Adipose tissue (tissue), 3 donors: ENCODE results near the gene GSC2. TPM values are rescaled to one million over a fixed set of nuclear protein-coding genes. Genes with fewer than 3 reads are reported as not detected.

Experiments used
- H3K27ac ChIP-seq: one replicate; pipeline ENCODE4 v1.5.1; 2013; ENCODE audit warnings: low read depth, low read length
- WGBS, 3 donors: extraction: QIAGEN DNeasy Blood & Tissue Kit; methylation state at CpG; one replicate each; pipeline ENCODE4 v1.1.7; 2013; 5-methylcytosine and 5-hydroxymethylcytosine counted together
- polyA plus RNA-seq, 3 donors: library from polyadenylated mRNA; stranded (reverse); fragments of 200-250 nt; gene quantifications; one replicate each; pipeline ENCODE4 v1.2.3, GENCODE V29; 2013
- donor health status: healthy with polysubstance abuse.
- donor health status: Bipolar disorder and iron deficiency.
- donor health status: healthy.

GSC2 gene
- polyA plus RNA-seq, 3 donors: not detected

DNA sequence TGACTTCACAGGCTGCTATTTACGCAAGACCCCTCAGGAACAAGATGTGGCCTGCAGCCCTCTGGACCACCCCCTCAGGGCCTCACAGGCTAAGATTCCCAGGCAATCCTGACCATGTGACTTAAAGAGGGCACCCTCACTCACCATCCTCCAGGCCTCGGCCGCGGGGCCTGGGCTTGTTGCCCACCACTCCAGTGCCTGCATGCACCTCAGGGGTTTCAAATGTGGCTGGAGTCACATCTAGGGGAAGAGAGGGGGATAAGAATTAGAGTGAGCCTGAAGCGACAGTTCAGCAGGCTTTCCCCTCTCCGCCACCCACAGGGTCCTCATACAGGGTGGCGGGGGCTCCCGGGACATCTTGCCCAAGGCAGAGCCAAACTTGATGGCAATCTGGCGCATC is 7.7 kb downstream of the GSC2 start:
- WGBS, 3 donors: 95 to 97% (median 96%) methylated on average over 9 of the region's 9 CpGs
- H3K27ac ChIP-seq: no peak overlapping the region

DNA sequence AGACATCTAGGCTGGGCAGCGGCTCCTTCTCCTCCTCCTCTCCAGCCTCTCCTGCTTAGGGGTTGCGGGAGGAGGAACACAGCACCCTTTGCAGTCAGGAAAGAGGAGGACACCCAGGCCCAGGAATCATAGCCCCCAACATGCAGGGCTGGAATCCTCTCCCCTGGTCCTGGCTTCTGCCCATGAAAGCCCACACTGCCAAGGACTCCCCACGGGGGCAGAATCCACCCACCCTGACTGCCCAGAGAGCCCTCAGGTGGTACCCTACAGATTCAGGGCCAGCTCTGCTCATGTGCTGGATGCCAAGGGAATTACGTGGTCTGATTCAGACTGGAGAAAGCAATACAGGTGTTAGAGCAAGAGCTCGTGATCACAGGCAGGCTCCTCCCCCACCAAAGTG is 10.1 kb downstream of the GSC2 start:
- 85 to 91% (median 88%) methylated on average over 5 of the region's 5 CpGs for WGBS, 3 donors
- no peak overlapping the region for H3K27ac ChIP-seq

DNA sequence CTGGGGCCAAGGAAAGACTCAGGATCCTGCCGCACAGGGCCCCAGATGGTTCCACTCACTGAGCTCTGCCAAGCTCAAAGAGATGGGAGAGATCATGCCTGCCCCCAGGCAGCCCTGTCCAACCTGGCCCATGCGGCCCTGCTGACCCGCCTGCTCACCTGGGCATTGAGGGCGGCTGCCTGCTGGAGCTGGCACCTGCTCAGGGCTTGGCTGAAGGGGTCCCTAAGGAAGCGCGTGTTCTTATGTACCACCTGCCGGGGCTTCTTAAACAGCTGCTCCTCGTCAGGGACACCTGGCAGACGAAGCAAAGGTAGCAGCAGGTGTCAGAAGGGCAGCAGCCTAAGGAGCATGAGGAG is 11.1 kb downstream of the GSC2 start:
- 92 to 94% (median 92%) methylated on average over 9 of the region's 9 CpGs for whole genome bisulfite sequencing, 3 donors

DNA sequence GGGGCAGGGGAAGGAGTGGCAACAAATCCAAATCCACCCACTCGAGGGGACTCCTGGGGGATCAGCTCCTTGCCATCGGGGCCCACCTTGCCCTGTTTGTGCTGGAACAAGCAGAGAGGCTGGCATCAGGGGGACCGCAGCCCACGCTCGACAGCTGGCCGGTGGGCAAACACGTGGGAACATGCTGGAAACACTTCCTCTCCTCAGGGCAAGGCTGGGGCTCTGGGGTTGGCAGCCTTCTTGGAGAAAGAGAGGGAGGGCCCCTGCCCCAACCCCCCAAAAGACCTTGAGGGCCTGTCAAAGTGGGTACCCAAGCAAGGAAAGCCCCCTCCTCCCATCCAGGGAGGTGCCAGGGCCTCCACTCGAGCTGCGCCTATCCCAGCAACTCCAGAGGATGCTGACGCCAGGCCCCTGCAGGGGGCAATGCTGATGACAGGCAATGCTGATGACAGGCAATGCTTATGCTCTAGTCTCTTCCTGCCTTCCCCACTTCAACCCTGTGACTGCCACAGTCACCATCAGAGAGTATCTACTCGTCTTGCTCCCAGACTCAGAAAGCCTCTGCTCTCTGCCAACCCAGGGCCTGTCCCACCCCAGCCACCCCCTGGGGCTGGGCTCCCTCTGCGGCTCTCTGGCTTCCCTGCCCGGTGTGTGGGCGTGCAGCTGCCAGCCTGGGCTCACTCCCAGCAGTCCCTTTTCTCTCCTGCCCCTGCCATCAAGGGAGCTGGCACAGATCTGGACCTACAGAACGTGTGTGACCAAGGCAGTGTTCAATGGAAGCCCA is 11.7 kb downstream of the GSC2 start:
- no peak overlapping the region for H3K27ac ChIP-seq
- WGBS, 3 donors: 89 to 91% (median 91%) methylated on average over 15 of the region's 15 CpGs

More for the DNA sequence above, 11.1 kb downstream of the GSC2 start:
- H3K27ac ChIP-seq: no peak overlapping the region

DNA sequence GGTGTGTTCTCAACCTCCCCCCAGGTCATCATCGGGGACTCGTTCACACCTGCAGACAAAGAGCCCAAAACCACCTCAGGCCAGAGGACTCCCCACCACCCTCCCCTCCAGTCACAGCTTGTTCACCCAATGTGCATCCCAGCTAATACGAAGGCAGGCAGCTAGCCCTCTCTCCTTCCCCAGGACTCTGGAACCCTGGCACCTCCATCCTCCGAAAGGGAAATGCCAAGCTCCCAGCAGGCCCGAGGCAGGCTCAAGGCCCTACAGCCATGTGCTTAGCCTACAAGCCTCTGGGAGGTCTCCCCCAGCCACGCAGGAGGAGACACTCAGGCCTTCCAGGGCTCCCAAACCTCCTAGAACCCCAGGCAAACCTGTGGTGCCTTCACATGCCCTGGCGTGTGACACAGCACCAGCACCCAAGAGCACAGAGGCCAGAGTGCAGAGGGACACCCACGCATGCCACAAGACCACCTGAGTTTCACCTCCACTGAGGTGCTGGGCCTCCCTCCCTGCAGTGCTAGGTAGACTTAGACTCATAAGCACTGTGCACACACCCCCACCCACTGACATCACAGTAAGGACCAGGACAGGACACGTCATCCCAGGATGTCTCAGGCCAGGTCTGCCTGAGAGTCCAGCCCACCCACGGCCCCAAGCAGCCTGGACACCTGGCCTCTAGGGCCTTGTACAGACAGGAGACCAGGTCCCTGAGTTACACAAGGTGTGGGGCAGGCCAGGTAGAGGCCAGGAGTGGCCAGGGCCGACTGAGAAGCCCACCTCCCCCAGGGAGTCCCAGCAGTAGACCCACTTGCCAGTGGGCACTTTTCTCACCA is 12.5 kb downstream of the GSC2 start:
- 89 to 91% (median 90%) methylated on average over 11 of the region's 11 CpGs for WGBS, 3 donors

DNA sequence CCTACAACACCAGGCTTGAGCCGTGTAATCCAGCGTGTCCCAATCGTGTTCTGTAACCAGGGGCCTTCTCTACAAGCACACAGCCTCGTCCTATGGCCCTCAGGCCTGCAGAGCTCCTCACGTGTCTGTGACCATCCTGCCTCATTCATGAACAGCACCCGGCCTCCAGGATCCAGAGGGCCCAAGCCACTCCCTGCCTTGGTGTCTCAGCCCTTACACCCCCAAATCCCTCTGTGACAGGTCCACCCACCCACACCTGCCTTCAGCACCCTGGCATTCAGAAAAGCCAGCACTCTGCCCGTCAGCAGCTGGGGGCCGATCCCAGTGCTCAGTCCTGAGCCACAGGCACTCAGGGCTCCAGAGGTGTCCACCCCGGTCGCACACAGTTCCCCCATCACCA is 13.2 kb downstream of the GSC2 start:
- 92 to 97% (median 94%) methylated on average over 10 of the region's 10 CpGs for WGBS, 3 donors
- no peak overlapping the region for H3K27ac ChIP-seq

More for the DNA sequence above, 12.5 kb downstream of the GSC2 start:
- H3K27ac ChIP-seq: no peak overlapping the region

DNA sequence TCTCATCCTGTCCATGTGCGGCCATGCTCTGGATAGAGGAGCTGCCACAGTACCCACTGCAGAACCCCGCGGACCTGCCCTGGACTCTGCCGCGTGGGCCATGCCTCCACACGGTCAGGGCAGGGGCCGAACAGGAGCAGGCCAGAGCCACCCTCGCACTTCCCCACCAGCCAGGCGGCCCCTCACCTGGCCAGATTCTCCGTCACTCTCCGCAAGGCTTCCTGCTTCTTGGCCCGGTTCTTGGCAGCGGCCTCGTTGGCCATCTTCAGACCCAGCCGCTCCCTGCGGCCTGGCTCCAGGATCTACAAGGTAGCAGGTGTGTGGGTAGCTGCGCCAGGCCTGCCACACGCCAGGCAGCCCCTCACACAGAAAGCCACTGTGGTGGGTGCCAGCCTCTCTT is 15.2 kb downstream of the GSC2 start:
- WGBS, 3 donors: 88 to 95% (median 92%) methylated on average over 18 of the region's 18 CpGs

DNA sequence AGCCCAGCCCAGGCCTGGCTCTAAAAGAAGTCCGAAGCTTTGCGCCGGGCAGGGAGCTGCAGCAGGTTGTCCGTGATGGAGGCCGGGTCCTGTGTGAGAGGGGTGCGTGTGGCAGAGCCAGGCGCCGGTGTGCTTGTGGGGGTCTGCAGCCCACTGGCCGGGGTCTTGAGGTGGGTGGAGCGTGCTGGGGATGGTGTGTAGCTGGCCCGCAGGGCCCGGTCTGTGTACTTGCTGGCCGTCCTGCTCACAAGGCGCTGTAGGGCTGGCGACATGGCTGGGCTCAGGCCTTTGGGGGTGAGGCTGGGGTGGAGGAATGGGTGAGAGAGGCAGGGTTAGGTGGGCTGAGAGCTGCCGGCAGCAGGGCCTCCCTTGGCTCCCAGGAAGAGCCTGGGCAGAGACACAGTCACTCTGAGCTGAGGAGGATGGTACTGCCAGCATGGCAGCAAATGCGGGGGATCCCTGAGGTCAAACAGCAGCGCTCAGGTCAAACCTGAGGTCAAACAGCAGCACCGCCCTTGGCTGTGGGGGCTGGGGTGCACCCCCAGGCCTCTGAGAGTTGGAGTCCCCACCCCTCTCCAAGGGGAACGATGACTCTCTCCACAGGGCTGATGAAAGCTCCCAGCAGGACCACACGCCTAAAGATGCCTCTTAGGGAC is 15.8 kb downstream of the GSC2 start:
- H3K27ac ChIP-seq: no peak overlapping the region
- 92 to 95% (median 93%) methylated on average over 21 of the region's 21 CpGs for WGBS, 3 donors

More for the DNA sequence above, 15.2 kb downstream of the GSC2 start:
- H3K27ac ChIP-seq: no peak overlapping the region

DNA sequence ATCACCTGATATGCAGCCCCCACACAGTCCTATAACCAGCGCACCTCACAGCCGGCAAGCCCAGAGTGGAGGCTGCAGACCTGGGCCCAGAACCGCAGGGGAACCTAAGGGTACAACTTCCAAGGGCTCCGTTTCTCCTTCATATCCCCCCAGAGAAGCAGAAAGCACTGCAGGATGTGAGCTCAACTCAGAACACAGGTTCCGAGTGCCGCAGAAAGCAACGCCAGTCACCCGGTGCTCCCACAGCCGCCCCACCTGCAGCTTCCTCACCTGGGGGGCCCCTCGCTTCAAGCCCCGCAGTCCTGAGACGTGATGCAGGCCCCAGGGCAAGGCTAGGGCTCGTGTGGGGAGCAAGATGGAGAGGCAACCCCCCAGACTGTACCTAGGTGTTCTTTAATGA is 16.5 kb downstream of the GSC2 start:
- WGBS, 3 donors: 93 to 94% (median 94%) methylated on average over 13 of the region's 13 CpGs
- no peak overlapping the region for H3K27ac ChIP-seq

DNA sequence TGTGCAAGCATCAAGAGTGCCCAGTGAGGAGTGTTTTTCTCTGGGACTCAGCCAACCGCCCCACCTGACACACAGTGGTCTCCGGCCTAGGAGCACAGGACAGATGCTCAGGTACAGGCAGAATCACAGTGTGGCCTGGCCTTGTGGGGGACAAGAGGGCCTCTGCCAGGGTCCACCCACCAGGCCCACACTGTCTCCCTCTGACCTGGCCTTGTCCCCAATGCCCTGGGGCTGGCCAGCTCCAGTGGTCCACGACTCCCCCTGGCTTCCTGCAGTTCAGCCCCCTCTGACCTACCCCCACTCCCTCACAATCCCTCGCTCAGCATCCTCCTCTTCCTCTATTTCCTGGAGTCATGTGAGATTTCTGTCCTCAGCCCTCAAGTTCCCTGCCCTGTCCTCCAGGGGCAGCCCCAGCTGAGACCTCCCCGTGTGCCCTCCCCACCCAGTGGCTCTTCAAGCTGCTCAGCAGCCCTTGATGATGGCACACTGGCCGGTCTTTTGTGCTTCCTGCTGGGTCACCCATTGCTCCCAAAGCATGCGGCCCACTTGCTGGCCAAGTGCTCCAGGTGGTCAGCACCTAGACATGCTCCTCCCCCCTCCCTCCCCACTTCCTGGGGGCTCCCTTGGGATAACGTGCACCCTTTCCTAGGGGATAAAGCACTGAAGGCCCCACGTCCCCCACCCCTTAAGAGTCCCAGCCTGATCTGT is 17.2 kb downstream of the GSC2 start:
- 85 to 90% (median 85%) methylated on average over 9 of the region's 9 CpGs for WGBS, 3 donors

DNA sequence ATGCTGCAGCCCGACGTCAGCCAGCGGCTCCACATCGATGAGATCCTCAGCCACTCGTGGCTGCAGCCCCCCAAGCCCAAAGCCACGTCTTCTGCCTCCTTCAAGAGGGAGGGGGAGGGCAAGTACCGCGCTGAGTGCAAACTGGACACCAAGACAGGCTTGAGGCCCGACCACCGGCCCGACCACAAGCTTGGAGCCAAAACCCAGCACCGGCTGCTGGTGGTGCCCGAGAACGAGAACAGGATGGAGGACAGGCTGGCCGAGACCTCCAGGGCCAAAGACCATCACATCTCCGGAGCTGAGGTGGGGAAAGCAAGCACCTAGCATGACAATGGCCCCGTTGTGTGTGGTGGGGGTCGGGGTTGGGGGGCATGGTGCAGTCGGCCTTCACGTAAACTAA is 17.9 kb downstream of the GSC2 start:
- 94 to 96% (median 96%) methylated on average over 18 to 20 of the region's 20 CpGs for WGBS, 3 donors
- no peak overlapping the region for H3K27ac ChIP-seq

More for the DNA sequence above, 17.2 kb downstream of the GSC2 start:
- H3K27ac ChIP-seq: no peak overlapping the region

DNA sequence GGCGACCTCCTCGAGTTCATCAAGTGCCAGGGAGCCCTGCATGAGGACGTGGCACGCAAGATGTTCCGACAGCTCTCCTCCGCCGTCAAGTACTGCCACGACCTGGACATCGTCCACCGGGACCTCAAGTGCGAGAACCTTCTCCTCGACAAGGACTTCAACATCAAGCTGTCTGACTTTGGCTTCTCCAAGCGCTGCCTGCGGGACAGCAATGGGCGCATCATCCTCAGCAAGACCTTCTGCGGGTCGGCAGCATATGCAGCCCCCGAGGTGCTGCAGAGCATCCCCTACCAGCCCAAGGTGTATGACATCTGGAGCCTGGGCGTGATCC is 18.4 kb downstream of the GSC2 start:
- WGBS, 3 donors: 95 to 97% (median 96%) methylated on average over 19 of the region's 19 CpGs
- no peak overlapping the region for H3K27ac ChIP-seq

DNA sequence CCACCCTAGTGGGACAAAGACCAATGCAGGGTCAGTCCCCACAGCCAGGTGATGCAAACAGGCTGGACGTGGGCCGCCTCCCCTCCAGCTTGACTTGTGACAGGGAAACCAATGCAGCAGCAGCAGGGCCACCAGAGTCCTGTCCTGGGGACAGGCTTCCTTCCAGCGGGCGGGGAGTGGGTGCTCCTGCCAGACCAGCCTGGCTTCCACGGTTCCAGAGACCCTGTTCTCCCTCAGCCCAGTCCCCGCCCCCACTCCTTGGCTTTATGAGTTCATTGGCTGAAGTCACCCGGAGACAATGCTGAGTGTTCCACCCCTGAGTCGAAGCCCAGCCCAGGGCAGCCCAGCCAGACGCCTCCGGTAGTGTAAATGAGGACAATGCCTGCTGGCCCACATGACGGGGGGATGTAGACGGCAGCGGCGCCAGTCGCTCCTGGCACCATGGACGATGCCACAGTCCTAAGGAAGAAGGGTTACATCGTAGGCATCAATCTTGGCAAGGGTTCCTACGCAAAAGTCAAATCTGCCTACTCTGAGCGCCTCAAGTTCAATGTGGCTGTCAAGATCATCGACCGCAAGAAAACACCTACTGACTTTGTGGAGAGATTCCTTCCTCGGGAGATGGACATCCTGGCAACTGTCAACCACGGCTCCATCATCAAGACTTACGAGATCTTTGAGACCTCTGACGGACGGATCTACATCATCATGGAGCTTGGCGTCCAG is 19.0 kb downstream of the GSC2 start, which contains the start of gene TSSK2:
Gene TSSK2 (plus strand): TSS at position 350 of the 726 bp plus-strand sequence. CDS start 92 bp downstream, at position 442.
- 86 to 90% (median 88%) methylated on average over 27 of the region's 27 CpGs for WGBS, 3 donors
- no peak within 1 kb of the TSS for H3K27ac ChIP-seq

DNA sequence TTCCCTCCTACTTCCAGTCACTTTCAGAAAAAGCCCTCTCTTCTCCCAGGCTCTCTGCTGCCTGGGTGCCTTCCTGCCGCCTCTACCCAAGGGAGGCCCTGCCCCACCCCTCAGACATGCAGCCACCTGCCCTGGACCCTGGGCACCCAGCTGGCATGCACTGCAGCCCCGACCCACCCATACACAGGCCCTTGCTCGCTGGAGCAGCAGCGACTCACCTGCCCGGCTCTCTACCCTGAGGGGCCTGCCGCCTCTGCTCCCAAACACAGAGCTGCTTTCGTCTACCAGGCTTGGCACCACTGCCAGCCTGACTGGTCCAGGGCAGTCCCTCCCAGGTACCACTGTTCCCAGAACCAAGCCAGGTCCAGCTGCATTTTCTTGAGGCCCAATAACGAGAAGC is 20.2 kb downstream of the GSC2 start:
- 79 to 85% (median 85%) methylated on average over 8 of the region's 8 CpGs for WGBS, 3 donors
- no peak overlapping the region for H3K27ac ChIP-seq

DNA sequence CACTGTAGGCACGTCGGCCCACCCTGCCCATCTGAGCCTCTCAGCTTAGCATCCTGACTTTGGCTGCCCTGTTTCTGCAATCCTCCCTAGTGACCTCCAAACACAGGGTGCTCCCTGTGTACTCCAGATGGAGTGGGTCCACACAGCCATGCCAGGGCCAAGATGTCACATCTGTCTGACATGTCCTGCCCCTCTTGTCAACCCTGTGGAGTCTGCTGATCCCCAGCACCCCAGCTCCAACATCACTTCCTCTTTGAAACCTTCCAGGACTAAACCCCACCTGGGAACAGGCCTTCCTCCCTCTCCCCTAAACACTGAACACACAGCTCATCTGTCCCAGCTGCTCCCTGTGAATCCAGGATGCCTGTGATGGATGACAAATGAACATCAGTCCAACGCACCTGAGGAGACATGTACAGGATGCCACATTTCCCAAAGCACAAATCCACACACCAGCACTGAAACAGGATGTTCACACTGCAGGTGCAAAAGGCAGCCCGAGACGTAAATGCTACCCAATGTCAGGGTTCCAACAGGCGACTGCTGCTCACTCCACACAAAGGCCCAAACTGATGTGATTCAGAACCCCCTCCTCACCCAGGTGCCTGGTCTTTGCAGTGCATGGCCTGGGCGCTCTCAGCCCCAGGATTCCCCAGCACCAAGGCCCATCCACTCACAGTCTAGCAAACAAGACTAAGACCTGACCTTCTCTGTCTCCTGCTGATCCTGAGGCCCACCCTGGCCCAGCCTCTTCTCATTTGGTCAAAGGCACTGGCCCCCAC is 21.0 kb downstream of the GSC2 start:
- WGBS, 3 donors: 82 to 88% (median 86%) methylated on average over 7 of the region's 7 CpGs
- no peak overlapping the region for H3K27ac ChIP-seq

DNA sequence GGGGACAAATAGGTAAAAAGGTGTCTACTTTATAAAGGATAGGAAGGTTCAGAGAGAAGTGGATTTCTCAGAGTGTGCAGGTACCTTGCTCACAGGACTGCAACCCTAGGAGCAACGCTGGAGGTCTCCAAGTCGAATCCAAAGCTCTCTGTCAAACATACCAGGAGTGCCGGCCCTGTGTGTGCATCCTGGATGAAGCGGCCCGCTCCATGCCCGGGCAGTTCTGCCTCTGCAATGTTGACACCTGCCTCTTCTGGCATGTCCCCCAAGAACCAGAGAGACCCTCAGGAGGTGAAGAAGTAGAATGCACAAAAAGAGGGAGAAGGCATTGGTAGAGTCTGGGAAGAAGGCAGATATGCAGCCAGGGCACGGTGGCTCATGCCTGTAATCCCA is 22.1 kb downstream of the GSC2 start:
- H3K27ac ChIP-seq: no peak overlapping the region
- 85 to 87% (median 86%) methylated on average over 7 of the region's 7 CpGs for WGBS, 3 donors

DNA sequence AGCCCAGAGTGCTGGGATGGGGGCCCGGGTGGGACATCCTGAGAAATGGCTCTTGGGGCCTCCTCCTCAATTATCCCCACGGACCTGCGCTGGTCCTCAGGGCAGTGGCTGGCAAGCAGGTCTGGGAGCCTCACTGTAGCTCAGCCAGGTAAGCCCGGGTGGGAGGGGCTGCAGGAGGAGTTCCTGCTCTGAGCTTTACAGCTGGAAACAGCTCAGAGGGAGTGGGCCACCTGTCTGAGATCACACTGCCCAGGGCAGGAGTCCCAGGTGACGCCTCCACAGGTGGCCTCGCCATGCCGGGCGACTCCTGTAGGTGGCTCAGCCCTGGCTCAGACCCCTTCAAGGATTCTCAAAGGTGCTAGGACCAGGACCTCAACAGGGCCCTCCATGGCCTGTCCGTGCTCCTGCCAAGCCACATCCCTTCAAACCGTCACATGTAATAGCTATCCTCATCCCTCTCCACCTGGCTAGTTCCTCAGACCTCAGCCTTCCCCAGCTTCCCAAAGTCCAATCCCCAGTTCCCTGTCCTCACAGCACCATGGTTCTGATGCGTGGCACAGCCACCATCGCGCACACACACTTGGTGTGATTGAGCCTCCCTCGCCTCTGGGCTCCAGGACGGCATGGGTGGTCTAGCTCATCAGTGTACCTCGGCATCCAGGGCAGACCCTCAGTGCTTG is 22.6 kb downstream of the GSC2 start:
- WGBS, 3 donors: 70 to 93% (median 93%) methylated on average over 16 of the region's 16 CpGs
- H3K27ac ChIP-seq: no peak overlapping the region
